ENCODE results near the gene CSHL1.
"Not testable (repeated sequence)": the region's sequence is repeated elsewhere in the genome, so short reads cannot be mapped to it uniquely, and the experiment has no call there.

The CSHL1 gene

DNA sequence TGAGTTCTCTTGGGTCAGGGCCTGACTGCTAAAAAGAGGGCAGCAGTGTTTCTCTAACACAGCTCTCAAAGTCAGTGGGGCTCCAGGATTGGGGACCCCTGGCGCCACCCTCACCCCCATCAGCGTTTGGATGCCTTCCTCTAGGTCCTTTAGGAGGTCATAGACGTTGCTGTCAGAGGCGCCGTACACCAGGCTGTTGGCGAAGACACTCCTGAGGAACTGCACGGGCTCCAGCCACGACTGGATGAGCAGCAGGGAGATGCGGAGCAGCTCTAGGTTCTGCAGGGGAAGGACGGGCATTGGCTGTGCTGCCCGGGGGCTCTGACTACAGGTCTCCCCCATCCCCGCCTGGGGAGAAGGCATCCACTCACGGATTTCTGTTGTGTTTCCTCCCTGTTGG lies 6.6 kb upstream of the CSHL1 start:
- DNase-seq, result no peak

DNA sequence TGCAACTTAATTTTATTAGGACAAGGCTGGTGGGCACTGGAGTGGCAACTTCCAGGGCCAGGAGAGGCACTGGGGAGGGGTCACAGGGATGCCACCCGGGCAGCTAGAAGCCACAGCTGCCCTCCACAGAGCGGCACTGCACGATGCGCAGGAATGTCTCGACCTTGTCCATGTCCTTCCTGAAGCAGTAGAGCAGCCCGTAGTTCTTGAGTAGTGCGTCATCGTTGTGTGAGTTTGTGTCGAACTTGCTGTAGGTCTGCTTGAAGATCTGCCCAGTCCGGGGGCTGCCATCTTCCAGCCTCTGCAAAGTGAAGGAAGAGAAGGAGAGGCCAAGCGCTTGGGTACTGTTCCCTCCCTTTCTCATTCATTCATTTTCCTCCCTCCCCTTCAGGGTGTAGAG lies 6.1 kb upstream of the CSHL1 start:
- not testable (repeated sequence) for DNase-seq

DNA sequence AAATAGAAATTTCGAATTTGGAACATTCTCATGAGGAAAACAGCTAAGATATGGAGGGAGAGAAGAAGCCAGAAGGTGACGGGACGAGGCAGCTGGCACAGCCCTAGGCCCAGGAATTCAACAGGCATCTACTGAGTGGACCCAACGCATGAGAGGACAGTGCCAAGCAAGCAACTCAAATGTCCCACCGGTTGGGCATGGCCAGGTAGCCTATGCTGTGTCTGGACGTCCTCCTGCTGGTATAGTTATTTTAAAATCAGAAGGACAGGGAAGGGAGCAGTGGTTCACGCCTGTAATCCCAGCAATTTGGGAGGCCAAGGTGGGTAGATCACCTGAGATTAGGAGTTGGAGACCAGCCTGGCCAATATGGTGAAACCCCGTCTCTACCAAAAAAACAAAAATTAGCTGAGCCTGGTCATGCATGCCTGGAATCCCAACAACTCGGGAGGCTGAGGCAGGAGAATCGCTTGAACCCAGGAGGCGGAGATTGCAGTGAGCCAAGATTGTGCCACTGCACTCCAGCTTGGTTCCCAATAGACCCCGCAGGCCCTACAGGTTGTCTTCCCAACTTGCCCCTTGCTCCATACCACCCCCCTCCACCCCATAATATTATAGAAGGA lies 5.6 kb upstream of the CSHL1 start:
- no peak for DNase-seq

DNA sequence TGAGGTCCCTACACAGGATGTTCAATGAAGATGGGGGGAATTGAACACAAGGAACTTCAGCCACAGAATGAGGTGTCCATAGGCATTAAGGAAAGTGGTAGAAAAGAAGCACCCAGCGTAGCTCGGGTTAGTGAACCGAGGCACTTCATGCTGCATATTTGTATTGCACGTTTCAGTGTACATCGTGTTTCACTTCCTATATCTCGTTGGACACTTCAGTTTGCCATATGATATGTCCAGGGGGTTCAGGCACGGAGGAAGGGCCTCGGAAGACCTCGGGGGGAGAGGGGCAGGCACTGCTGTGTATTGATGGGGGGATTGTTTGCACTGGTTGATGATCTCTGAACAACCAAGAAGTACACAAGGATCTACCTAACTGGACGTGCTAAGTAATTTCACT lies 4.7 kb upstream of the CSHL1 start:
- DNase-seq, result not testable (repeated sequence)

DNA sequence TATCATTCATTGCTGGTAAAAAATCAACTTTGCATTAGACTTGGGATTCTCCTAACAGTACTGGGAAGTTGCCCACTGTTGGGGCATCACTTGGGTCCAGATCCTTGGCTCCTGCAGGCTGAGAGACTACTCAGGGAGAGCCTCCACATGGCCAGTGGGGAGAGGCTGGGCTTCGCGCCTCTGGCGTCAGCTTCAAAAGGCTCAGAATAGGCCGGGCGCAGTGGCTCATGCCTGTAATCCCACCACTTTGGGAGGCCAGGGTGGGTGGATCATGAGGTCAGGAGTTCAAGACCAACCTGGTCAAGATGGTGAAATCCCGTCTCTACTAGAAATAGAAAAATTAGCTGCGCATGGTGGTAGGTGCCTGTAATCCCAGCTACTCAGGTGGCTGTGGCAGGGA lies 3.4 kb upstream of the CSHL1 start:
- DNase-seq, result no peak

DNA sequence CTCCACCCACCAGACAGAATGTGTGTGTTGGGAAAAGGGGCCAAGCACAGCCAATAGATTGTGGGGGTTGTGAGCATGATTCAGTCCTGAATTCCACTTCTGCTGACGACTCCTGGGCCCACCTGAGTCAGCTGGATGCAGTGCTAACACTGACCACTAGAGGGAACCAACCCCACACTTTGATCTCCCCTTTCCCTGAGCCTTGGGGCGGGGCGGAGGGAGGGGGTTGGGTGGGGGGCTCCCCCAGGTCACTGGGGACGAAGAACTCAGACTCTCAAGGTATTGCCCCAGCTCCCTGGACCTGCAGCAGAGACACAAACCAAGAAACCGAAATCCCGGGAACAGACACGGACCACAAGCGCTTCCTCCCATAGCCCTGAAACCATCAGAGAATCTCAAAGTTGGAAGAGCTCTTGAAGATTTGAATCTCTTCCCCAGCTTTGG lies 621 bp upstream of the CSHL1 start:
- DNase-seq, result peak; percentile 57

DNA sequence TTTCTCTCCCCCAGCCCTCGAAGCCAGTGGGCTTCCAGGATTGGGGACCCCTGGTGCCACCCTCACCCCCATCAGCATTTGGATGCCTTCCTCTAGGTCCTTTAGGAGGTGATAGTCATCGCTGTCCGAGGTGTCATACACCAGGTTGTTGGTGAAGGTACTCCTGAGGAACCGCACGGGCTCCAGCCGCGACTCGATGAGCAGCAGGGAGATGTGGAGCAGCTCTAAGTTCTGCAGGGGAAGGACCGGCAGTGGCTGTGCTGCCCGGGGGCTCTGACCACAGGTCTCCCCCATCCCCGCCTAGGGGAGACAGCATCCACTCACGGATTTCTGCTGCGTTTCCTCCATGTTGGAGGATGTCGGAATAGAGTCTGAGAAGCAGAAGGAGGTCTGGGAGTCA lies 962 bp downstream of the CSHL1 start:
- no peak for DNase-seq

DNA sequence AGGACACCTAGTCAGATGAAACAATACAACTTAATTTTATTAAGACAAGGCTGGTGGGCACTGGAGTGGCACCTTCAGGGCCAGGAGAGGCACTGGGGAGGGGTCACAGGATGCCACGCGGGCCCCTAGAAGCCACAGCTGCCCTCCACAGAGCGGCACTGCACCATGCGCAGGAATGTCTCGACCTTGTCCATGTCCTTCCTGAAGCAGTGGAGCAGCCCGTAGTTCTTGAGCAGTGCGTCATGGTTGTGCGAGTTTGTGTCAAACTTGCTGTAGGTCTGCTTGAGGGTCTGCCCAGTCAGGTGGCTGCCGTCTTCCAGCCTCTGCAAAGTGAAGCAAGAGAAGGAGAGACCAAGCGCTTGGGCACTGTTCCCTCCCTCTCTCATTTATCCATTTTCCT lies 1.5 kb downstream of the CSHL1 start:
- DNase-seq, result not testable (repeated sequence)

DNA sequence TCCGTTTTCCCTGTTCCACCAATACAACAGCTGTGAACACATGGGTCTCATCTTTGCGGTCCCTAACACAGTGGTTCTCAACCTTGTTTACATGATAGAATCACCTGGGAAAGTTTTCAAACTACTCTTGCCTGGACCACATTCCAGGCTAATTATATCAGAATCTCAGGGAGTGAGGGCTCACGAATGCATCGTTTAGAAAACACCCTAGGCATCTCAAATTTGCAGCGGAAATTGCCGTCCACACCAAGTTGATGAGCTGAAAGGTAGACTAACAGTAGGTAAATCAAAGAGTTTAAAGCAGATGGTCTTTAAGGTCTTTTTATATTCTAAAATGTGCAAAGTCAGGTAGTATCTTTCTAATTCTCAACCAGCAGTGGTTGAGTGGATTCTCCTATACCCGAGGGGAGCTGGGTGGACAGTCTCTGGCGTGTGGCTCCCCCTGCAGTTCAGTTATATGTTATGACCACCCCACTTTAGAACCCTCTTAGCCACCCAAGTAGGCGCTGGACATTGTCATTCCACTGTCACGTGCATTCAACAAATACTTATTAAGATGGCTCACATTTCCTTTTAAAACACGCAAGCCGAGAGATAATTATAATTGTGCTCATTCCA lies 3.8 kb downstream of the CSHL1 start:
- not testable (repeated sequence) for DNase-seq

DNA sequence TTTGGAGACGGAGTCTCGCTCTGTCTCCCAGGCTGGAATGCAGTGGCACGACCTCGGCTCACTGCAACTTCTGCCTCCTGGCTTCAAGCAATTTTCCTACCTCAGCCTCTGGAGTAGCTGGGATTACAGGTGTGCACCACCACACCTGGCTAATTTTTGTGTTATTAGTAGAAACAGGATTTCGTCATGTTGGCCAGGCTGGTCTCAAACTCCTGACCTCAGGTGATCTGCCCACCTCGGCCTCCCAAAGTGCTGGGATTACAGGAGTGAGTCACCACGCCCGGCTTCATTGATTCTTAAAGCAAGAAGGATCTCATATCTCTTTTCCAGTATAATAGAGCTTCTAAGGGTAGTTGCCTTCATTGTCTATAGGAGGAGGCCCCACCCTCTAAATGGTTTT lies 6.3 kb downstream of the CSHL1 start:
- not testable (repeated sequence) for DNase-seq

DNA sequence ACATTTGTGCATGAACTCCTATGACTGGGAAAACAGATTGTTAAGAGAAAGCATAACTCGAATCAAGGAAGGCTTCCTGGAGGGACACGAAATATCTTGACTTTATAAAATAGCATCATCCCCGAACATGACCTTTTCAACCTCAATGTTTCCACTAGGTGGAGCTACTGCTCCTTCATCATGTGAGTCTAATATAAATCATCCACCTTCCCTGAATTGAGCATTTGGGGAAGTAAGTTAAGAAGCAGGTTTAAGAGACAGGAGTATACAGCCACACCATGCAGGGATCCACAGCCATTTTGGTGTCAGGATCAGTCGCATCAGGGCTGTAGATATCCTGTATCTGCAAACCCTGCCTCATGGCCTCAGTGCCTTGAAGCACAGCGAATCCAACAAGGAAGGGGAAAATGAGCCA lies 7.3 kb downstream of the CSHL1 start:
- DNase-seq, result not testable (repeated sequence)

DNA sequence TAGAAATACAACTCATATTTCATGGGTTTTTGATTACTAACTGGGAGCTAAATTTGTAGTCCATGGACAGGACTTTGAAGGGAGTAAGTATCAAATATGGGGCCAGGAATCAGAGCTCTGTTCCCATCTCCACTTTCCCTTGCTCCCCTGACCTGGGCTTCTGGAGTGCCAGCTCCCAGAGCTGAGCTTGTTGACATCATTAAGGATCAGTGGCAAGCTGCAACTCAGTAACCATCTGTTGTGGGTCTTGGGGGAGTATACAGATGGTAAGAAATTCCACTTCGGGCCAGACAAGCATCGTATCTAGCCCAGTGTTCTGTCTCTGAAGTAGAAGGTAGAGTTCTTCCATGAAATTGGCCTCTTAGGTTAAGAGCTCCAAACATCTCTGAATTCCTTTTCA lies 9.1 kb downstream of the CSHL1 start:
- DNase-seq, result not testable (repeated sequence)

DNA sequence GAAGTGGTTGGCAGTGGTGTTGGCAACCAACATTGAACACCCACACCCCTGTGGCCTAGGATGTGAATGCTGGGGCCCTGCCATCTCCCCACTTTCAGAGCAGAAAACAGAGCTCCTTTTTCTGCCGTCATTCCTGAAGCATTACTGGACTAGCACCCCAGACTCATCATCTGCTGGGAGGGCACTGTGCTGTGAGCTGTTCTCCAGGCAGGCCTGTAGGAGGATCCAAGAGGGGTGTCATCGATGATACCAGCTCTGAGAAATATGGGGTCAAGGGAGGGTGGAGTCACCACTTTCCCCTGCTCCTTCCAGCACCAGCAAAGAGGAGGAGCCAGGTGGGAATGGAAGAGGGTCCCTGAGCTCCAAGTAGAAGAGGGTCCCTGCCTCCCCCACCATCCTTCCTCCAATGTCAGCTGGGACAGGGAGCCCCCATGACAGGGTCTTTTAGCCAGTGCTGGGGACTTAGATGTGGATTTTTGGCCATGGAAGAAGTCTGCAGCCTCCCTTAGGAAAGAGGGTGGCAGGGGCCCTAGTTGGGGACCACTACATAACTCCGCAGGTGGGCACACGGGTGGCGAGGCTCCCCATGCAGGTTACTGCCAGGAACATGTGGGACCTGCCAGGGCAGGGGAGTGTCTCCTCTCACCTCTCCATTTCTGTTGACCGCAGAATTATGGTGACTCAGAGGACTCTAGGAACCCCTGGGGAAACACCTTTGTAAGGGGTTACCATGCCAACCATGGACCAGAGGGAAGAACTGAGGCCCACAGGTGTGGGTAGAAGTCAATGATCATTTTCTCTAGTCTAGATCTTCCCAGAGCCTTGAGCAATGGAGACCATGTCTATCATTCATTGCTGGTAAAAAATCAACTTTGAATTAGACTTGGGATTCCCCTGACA lies 11.9 kb downstream of the CSHL1 start:
- DNase-seq, result not testable (repeated sequence)

DNA sequence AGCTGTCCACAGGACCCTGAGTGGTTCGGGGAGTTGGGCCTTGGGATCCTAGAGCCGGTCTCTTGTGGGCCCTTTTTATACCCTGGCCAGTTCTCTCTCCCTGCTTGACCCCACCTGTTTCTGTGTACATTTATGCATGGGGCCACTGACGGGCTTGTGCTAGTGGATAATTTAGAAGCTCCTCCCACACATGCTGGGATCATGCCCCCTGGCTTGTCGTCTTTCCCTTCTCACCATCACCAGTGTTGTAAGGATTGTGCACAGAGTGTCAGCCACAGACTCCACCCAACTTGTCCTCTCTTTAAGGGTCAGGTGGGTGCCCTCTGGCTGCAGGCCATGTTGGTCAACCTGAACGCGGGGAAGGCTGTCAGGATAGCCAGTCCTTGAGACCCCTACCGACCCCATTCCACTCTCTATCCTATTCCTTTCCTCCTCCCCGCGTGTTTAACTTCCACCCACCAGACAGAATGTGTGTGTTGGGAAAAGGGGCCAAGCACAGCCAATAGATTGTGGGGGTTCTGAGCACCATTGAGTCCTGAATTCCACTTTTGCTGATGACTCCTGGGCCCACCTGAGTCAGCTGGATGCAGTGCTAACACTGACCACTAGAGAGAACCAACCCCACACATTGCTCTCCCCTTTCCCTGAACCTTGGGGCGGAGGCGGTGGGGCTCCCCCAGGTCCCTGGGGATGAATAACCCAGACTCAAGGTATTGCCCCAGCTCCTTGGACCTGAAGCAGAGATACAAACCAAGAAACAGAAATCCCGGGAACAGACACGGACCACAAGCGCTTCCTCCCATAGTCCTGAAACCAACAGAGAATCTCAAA lies 14.3 kb downstream of the CSHL1 start, which contains the start of gene CSH1:
CSH1 (minus strand) TSS at position 51 of the 831 bp plus-strand sequence. CDS start 63 bp downstream, outside the sequence.
- not testable (repeated sequence) for DNase-seq

DNA sequence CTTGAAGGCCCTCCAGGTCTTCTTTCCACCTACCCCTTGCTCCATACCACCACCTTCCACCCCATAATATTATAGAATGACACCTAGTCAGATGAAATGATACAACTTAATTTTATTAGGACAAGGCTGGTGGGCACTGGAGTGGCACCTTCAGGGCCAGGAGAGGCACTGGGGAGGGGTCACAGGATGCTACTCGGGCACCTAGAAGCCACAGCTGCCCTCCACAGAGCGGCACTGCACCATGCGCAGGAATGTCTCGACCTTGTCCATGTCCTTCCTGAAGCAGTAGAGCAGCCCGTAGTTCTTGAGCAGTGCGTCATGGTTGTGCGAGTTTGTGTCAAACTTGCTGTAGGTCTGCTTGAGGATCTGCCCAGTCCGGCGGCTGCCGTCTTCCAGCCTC lies 16.2 kb downstream of the CSHL1 start:
- DNase-seq, result not testable (repeated sequence)

DNA sequence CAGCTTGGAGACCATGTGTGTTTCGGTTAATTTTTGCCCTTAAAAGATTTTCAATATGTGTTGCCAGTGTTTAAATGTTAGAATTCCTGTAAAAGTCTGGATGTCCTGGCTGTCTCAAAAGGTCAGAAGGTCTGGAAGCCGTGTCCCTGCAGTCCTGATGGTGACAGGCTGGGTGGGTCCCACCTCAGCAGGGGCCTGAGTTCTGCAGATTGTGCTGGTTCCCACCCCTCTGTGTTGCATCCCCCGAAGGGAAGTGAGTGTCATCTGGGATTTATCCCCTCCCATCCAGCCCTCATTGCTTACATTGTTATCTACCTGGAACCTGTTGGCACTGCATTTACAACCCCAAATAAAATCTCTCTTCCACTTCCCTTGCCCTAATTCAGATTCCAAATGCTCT lies 17.0 kb downstream of the CSHL1 start:
- DNase-seq, result not testable (repeated sequence)

DNA sequence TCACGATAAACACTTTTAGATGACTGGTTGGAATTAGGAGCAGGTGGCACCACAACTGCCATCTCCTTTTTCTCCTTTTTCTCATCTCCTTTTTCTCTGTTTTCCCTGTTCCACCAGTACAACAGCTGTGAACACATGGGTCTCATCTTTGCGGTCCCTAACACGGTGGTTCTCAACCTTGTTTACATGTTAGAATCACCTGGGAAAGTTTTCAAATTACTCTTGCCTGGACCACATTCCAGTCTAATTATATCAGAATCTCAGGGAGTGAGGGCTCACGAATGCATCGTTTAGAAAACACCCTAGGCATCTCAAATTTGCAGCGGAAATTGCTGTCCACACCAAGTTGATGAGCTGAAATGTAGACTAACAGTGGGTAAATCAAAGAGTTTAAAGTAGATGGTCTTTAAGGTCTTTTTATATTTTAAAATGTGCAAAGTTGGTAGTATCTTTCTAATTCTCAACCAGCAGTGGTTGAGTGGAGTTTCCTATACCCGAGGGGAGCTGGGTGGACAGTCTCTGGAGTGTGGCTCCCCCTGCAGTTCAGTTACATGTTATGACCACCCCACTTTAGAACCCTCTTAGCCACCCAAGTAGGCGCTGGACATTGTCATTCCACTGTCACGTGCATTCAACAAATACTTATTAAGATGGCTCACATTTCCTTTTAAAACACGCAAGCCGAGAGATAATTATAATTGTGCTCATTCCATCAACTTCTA lies 18.6 kb downstream of the CSHL1 start:
- DNase-seq, result not testable (repeated sequence)

DNA sequence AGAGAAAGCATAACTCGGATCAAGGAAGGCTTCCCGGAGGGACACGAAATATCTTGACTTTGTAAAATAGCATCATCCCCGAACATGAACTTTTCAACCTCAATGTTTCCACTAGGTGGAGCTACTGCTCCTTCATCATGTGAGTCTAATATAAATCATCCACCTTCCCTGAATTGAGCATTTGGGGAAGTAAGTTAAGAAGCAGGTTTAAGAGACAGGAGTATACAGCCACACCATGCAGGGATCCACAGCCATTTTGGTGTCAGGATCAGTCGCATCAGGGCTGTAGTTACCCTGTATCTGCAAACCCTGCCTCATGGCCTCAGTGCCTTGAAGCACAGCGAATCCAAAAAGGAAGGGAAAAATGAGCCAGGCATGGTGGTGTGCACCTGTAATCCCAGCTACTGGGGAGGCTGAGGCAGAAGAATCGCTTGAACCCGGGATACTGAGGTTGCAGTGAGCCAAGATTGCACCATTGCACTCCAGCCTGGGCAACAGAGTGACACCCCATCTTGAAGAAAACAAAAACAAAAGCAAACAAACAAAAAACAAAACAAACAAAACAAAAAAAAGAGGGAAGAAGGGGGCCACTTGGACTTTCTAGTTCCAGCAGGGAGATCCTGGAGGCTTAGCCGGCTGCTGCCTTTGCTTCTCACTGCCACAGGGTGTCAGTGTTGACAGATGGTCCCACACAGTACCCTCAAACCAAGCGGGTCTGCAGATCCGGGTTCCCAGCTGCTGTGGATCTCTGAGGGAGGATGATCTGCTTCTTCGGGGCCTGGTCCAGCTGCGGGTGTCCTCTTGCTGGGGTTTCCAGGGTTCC lies 21.8 kb downstream of the CSHL1 start:
- not testable (repeated sequence) for DNase-seq

DNA sequence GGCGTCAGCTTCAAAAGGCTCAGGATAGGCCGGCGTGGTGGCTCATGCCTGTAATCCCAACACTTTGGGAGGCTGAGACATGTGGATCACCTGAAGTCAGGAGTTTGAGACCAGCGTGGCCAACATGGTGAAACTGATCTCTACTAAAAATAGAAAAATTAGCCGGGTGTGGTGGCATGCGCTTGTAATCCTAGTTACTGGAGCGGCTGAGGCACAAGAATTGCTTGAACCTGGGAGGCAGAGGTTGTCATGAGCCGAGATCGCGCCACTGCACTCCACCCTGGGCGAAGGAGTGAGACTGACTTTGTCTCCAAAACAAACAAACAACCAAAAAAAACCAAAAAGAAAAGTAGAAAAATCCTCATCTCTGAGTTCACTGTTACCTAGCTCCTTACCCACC lies 25.9 kb downstream of the CSHL1 start:
- not testable (repeated sequence) for DNase-seq

DNA sequence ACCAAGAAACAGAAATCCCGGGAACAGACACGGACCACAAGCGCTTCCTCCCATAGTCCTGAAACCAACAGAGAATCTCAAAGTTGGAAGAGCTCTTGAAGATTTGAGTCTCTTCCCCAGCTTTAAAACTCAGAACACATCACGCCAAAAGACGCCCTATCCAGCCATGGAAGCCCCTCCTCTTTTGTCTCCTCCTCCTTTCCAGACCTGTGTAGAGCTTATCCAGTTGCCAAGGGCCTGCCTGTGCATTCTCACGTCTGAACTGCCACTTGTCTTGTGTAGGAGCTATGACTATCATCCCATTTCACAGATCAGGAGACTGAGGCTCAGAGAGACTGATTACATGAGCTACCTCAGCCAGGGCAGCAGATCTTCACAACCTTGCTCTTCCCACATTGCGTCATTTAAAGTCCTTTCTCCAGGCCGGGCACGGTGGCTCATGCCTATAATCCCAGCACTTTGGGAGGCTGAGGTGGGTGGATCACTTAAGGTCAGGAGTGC lies 28.4 kb downstream of the CSHL1 start:
- not testable (repeated sequence) for DNase-seq
